K562 (cell line): ENCODE data around the gene PYROXD2. TPM values are rescaled to one million over a fixed set of nuclear protein-coding genes. Genes with fewer than 3 reads are reported as not detected.
A peak's percentile ranks its signal among the peaks of the same experiment; 100 is the strongest.

ENCODE experiments used
- ATAC-seq: fragments of 200-7000 bp; cut with Tn5 transposase; 3 replicates; pipeline ENCODE4 v1.9.1; 2020; ENCODE audit warnings: moderate library complexity
- BruUV-seq: library from RNA; stranded (reverse); fragments of 400-500 nt; replicated peaks from 2 replicates; lab custom pipeline; 2021; lab: Mats Ljungman, UMichigan
- CTCF ChIA-PET: fragments of 300-600 bp; formaldehyde crosslinking; extraction: SDS; loops from one replicate; lab custom pipeline; 2021; ENCODE audit warnings: low intra/inter-chr PET ratio; lab: Yijun Ruan, JAX
- POLR2A ChIA-PET: fragments of 300-600, 350-650 bp; sonication (Branson Sonifier 250); formaldehyde crosslinking; extraction: SDS; loops from one replicate; lab custom pipeline; 2021; ENCODE audit warnings: antibody characterized with exemption, inconsistent platforms; lab: Yijun Ruan, JAX
- DNase-seq, 4 experiments: peaks; one replicate each; pipeline versions ENCODE4 v3.0.0 to v3.0.0-alpha.2; 2011 to 2018; ENCODE audit warnings: low spot score in 3 of 4, mixed read lengths in 3 of 4; ENCODE audit errors: extremely low read depth in 1 of 4
- FAIRE-seq: peaks from 2 replicates; lab custom pipeline; 2011; peaks lifted over from hg19 to GRCh38; lab: Jason Lieb, UNC
- H2AFZ ChIP-seq: 2 replicates; pipeline ENCODE4 v1.6.0; 2011; ENCODE audit warnings: low read depth, low read length, control low read depth, inconsistent platforms
- H3K27ac ChIP-seq: fragments of 200-600 bp; 3 replicates; pipeline ENCODE4 v1.8.0; 2011; ENCODE audit warnings: low read depth, mild to moderate bottlenecking, control low read depth, inconsistent platforms, low read length, moderate library complexity, mixed read lengths; ENCODE audit errors: extremely low read depth
- H3K27me3 ChIP-seq, 2 experiments: fragments of 300-600 bp in 1 of 2; 2 replicates in 1 of 2; 3 replicates in 1 of 2; pipeline versions ENCODE4 v1.6.0 to v1.8.0; 2011; ENCODE audit warnings: inconsistent platforms in 2 of 2, low read length in 2 of 2, mild to moderate bottlenecking in 1 of 2, mixed read lengths in 1 of 2, moderate library complexity in 1 of 2; ENCODE audit not compliant: control insufficient read depth in 2 of 2, insufficient read depth in 2 of 2
- H3K36me3 ChIP-seq: fragments of 300-600 bp; 3 replicates; pipeline ENCODE4 v1.8.0; 2011; ENCODE audit warnings: mild to moderate bottlenecking, low read length, inconsistent platforms; ENCODE audit not compliant: control insufficient read depth, insufficient read depth
- H3K4me1 ChIP-seq, 2 experiments: fragments of 200-600 bp in 1 of 2; replicated peaks in 1 of 2; 2 replicates in 1 of 2; 3 replicates in 1 of 2; pipeline versions ENCODE4 v1.5.1 to v1.8.0; 2011; ENCODE audit warnings: inconsistent platforms in 2 of 2, low read length in 2 of 2, mild to moderate bottlenecking in 1 of 2, mixed read lengths in 1 of 2, moderate library complexity in 1 of 2; ENCODE audit not compliant: control insufficient read depth in 2 of 2, insufficient read depth in 2 of 2
- H3K4me2 ChIP-seq: 2 replicates; pipeline ENCODE4 v1.6.1; 2011; ENCODE audit warnings: low read length, control low read depth, inconsistent platforms, mixed read lengths; ENCODE audit not compliant: insufficient read depth
- H3K4me3 ChIP-seq: fragments of 200-600 bp; sonication (generic), shearing (Covaris generic); 2 replicates; pipeline ENCODE4 v1.5.1; 2016; ENCODE audit warnings: control low read depth, inconsistent platforms
- H3K79me2 ChIP-seq: fragments of 200-600 bp; 3 replicates; pipeline ENCODE4 v1.8.0; 2011; ENCODE audit warnings: low read length, inconsistent platforms; ENCODE audit not compliant: control insufficient read depth, insufficient read depth
- H3K9ac ChIP-seq, 2 experiments: 2 replicates each; pipeline versions ENCODE4 v1.6.0 to v1.6.1; 2011; ENCODE audit warnings: low read depth in 2 of 2, low read length in 2 of 2, control low read depth in 1 of 2, inconsistent platforms in 1 of 2, mild to moderate bottlenecking in 1 of 2, mixed read lengths in 1 of 2; ENCODE audit not compliant: insufficient read depth in 1 of 2
- H3K9me1 ChIP-seq: one replicate; pipeline ENCODE4 v1.6.0; 2011; ENCODE audit warnings: inconsistent platforms, mild to moderate bottlenecking, low read length, moderate library complexity; ENCODE audit not compliant: control insufficient read depth, insufficient read depth
- H3K9me3 ChIP-seq: replicated peaks from 2 replicates; pipeline ENCODE4 v1.5.1; 2011; ENCODE audit warnings: low read depth, low read length, inconsistent platforms; ENCODE audit not compliant: control insufficient read depth, insufficient read depth
- H4K20me1 ChIP-seq: replicated peaks from 2 replicates; pipeline ENCODE4 v1.6.1; 2011; ENCODE audit warnings: low read length, inconsistent platforms, mixed read lengths; ENCODE audit not compliant: control insufficient read depth, insufficient read depth
- GTF2A2 ChIP-seq: IDR thresholded peaks from 2 replicates; pipeline ENCODE4 v1.6.1; 2016; ENCODE audit warnings: mild to moderate bottlenecking, missing genetic modification characterization, missing compliant biosample characterization
- MCM2 ChIP-seq: fragments of 450-650 bp; IDR thresholded peaks from 2 replicates; pipeline ENCODE4 v1.6.1; 2017; ENCODE audit warnings: low read depth, mild to moderate bottlenecking
- NCOR1 ChIP-seq: fragments of 450-650 bp; IDR thresholded peaks from 2 replicates; pipeline ENCODE4 v1.6.1; 2016; ENCODE audit warnings: mild to moderate bottlenecking, moderate library complexity
- POLR2G ChIP-seq: fragments of 200-400 bp; formaldehyde crosslinking; IDR thresholded peaks from 2 replicates; pipeline ENCODE4 v1.6.1; 2017; ENCODE audit warnings: low read depth, mild to moderate bottlenecking, antibody characterized with exemption, low read length, moderate library complexity
- ZFP30 ChIP-seq: fragments of 250-450 bp; sonication (Bioruptor Pico); IDR thresholded peaks from 2 replicates; pipeline ENCODE4 v1.8.0; 2022; ENCODE audit warnings: moderate library complexity, mild to moderate bottlenecking, inconsistent platforms, borderline replicate concordance
- ZNF586 ChIP-seq: fragments of 450-650 bp; formaldehyde crosslinking; conservative IDR thresholded peaks from 2 replicates; pipeline ENCODE4 v1.4.0; 2020; ENCODE audit warnings: mild to moderate bottlenecking, moderate library complexity
- WGBS: fragments of 100-300 bp; shearing (Covaris generic); methylation state at CpG from one replicate; pipeline ENCODE4 v1.1.6; 2016; ENCODE audit warnings: low coverage, mixed read lengths; ENCODE audit not compliant: insufficient coverage; ENCODE audit errors: missing lambda C conversion rate; 5-methylcytosine and 5-hydroxymethylcytosine counted together
- in situ Hi-C: fragments of 300-500 bp; cut with MboI; formaldehyde crosslinking; loops from 4 replicates; pipeline ENCODE4 v1.15.0; 2018; ENCODE audit warnings: inconsistent platforms, mixed read lengths
- intact Hi-C: fragments of 100-400 bp; cut with micrococcal nuclease; formaldehyde crosslinking; loops from 2 replicates; pipeline ENCODE4 v1.14.2; 2022
- polyA plus RNA-seq, 8 experiments: library from polyadenylated mRNA; depleted of rRNA in 4 of 8; stranded (reverse) in 5 of 8; unstranded in 3 of 8; fragments of >200 nt; fragmentation: Nextera tagmentation in 2 of 8; fragmentation: Illumina TruSeq in 1 of 8; extraction: Ambion mirVana in 2 of 8; extraction: Trizol in 1 of 8; gene quantifications; 2 replicates each; pipeline versions ENCODE4 v1.2.1 to v1.2.3, GENCODE V29; 2011 to 2014; ENCODE audit warnings: inconsistent platforms in 1 of 8, missing spikeins in 1 of 8
- total RNA-seq, 7 experiments: library from RNA; depleted of rRNA in 6 of 7; stranded (reverse); fragments of >200 nt in 6 of 7; fragmentation: Illumina TruSeq in 2 of 7; extraction: Trizol in 2 of 7; gene quantifications; 2 replicates each; pipeline versions ENCODE4 v1.2.1 to v1.2.3, GENCODE V29; 2011 to 2021; ENCODE audit warnings: low replicate concordance in 1 of 7

Gene PYROXD2
- total and polyA plus RNA-seq, 9 of the 15 experiments (the other 6 are each of a cell fraction or from before 2014, with no cell fraction given), result 0.14 to 1.4 (median 0.58) TPM

GRCh38 chr10:98417973-98418664 is 3.1 kb upstream of the PYROXD2 start:
- H3K27me3 ChIP-seq, result no peaks in the 10 kb centered on the region
- ATAC-seq (no peak), FAIRE-seq (no peak), DNase-seq (no peak)
- no peaks in the 10 kb centered on the region for H4K20me1 ChIP-seq
- in situ Hi-C loops (no loop called here), intact Hi-C loops (no loop called here)
- H3K9ac ChIP-seq, result no peak overlapping the region
- H3K9me1 ChIP-seq, result no peaks in the 10 kb centered on the region
- no peak overlapping the region for H2AFZ ChIP-seq
- no peaks in the 10 kb centered on the region for H3K9me3 ChIP-seq
- CTCF ChIA-PET, result no interaction called here
- no TSS peak for BruUV-seq
- POLR2A ChIA-PET, result interaction anchor here (0.5 kb wide), 1 partner anchor 265 kb away, joined by 3 read pairs; no protein-coding TSS in a partner anchor
- 76% methylated on average over 15 of the region's 21 CpGs for WGBS
- peaks cover 6 to 23% of the 10 kb centered on the region in 2 experiments; a peak in 4 of 5 replicates for H3K4me1 ChIP-seq
- no peak overlapping the region for H3K4me2 ChIP-seq
- TF ChIP-seq POLR2G (0 out of 2 replicates have a peak, but pooled peaks have one; percentile 3), GTF2A2 (no peak), NCOR1 (no peak), ZFP30 (CRISPR knock-in tag) (no peak)
- no peak overlapping the region for H3K4me3 ChIP-seq
- peaks cover 27% of the 10 kb centered on the region; the same call in 2 of the 3 replicates for H3K36me3 ChIP-seq
- H3K79me2 ChIP-seq, result no peaks in the 10 kb centered on the region
- no peak overlapping the region for H3K27ac ChIP-seq

GRCh38 chr10:98417481-98417959 is 2.5 kb upstream of the PYROXD2 start:
- H3K9me1 ChIP-seq, result no peaks in the 10 kb centered on the region
- ChIA-PET CTCF (no interaction called here), POLR2A (interaction anchor here (1.0 kb wide), 1 partner anchor 14 kb away, joined by 3 read pairs; no protein-coding TSS in a partner anchor)
- H3K4me1 ChIP-seq, result peaks cover 6 to 23% of the 10 kb centered on the region in 2 experiments; a peak in 4 of 5 replicates
- no peak overlapping the region for H3K27ac ChIP-seq
- ATAC-seq (no peak), DNase-seq (no peak), FAIRE-seq (no peak)
- H3K27me3 ChIP-seq, result no peaks in the 10 kb centered on the region
- H3K36me3 ChIP-seq, result peaks cover 25% of the 10 kb centered on the region; the same call in 2 of the 3 replicates
- intact Hi-C loops (no loop called here), in situ Hi-C loops (no loop called here)
- no peaks in the 10 kb centered on the region for H3K79me2 ChIP-seq
- H3K9me3 ChIP-seq, result no peaks in the 10 kb centered on the region
- no peak overlapping the region for H3K4me2 ChIP-seq
- TF ChIP-seq MCM2 (no peak), ZNF586 (no peak), POLR2G (0 out of 2 replicates have a peak, but pooled peaks have one; percentile 11)
- peak overlapping the region in 1 of 2 experiments; percentile 56; a peak in 1 of 4 replicates for H3K9ac ChIP-seq
- no peak overlapping the region for H3K4me3 ChIP-seq
- 92% methylated on average over 12 of the region's 19 CpGs for WGBS
- no TSS peak for BruUV-seq
- H4K20me1 ChIP-seq, result no peaks in the 10 kb centered on the region
- no peak overlapping the region for H2AFZ ChIP-seq
